Hematopoietic multipotent progenitor cell treated with erythropoietin and hydrocortisone succinate and interleukin-3 and kit ligand, for 15 days (in vitro differentiated cells): ENCODE measurements around the gene C11orf98.
A peak's percentile ranks its signal among the peaks of the same experiment; 100 is the strongest.
"Not testable (repeated sequence)": the region's sequence is repeated elsewhere in the genome, so short reads cannot be mapped to it uniquely, and the experiment has no call there.

Experiments
- DNase-seq: peaks from one replicate; pipeline ENCODE4 v3.0.0-alpha.2; 2015; ENCODE audit warnings: low spot score

The C11orf98 gene

DNA sequence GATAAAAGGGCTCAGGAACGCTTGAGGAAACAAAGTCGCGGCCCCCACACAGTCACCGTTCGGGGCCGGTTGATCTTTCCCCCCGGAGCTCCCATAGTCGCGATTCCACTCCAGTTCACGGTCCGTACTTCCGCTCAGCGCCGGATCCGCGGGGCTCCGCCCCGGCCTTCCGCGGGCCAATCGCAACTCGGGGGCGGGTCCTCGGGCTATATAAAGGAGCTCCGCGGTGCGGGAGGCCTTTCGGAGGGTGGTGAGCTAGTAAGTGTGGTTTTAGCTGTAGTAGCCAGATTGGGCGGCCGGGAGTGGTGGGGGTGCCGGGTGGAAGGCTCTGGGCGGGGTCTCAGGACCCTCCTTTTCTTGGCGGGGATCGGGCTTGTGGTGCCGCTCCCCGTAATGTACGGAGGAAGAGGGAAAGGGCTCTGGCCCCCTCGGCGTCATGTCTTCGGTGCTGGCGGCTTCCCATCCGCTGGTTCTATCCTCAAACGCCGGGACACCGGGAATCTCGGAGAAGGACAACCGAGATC, at the start of gene C11orf98, which contains the start of gene CSKMT:
TSS of gene C11orf98 (minus strand) at position 136 of the 524 bp plus-strand sequence. CDS start at position 95, 41 bp downstream.
TSS of gene CSKMT (plus strand) at position 238 of the 524 bp plus-strand sequence. CDS start 568 bp downstream, outside the sequence.
- DNase-seq, result peak; percentile 94

DNA sequence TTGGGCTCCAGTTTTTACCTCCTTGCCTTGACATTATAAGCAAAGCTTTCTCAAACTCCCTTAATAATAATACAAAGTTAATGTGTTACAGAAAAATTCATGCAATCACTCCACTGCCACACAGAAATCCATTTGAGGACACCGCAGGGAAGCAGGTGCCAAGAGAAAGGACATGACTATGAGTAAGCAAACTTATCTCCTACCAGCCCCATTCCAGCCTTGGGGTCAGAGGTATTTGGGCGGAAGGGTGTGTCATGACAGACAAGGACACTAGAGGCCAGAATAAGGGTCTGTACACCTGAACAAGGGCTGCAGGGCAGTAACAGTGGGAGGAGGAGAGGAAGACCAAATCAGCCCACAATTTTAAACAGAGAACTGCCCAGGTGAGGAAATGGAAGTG, 48.3 kb upstream of the C11orf98 start:
- no peak for DNase-seq

DNA sequence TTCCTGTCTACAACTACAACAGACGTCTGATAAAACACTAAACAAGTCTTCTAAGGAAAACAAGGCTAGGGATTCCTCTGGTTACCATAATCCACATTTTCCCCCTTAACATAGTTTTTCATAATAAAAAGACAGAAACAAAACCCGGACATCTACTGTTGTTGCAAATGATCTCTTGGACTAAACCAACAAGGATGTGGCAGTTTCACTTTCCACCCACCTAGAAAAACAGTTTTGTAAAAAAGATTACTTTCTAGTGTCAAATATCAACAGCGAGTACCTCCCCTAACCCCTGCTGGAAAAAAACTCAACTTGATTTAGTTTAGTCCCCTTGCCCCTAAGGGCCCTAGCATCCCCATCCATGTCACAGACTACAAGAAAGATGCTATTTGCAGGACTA, 47.9 kb upstream of the C11orf98 start:
- no peak for DNase-seq

DNA sequence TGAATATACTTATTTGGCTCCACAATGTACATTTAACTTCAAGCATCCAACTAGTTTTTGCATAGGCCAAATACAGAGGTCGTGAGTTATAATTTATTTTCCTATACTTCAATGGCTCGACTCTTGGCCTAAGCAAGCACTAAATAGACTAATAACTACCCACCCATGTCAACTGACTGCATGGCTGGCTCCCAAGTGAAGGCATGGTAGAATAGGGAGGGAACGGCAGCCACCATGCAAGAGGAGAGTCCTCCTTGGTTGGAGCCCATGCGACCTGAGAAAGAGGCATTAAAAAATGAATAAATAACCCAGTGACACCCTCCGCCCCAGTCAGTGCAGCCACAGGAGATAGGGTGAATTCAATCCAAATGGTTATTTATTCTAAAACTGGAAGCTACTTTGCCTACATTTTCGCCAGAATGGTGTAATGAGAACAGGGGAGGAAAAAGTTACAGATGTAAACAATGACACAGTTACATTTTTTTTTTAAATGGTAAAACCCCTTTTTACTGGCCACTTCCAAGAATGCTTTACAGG, 47.3 kb upstream of the C11orf98 start:
- DNase-seq, result no peak

DNA sequence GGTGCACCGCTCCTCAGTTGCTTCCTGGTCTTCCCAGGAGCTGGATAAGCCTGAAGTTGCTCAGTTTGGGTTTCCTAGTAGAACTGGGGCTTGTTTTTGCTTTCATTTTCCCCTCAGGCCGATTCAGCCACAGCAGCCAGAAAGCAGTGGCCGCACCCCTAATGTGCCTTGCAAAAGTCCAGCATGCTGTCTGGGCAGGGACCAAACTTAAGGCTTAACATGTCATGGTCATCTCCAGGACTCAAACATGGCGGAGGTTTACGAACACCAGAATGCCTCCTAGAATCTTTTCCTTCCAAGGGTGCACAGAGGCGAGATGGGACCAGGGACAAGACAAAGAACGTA, 45.0 kb upstream of the C11orf98 start:
- DNase-seq, result peak; percentile 55

DNA sequence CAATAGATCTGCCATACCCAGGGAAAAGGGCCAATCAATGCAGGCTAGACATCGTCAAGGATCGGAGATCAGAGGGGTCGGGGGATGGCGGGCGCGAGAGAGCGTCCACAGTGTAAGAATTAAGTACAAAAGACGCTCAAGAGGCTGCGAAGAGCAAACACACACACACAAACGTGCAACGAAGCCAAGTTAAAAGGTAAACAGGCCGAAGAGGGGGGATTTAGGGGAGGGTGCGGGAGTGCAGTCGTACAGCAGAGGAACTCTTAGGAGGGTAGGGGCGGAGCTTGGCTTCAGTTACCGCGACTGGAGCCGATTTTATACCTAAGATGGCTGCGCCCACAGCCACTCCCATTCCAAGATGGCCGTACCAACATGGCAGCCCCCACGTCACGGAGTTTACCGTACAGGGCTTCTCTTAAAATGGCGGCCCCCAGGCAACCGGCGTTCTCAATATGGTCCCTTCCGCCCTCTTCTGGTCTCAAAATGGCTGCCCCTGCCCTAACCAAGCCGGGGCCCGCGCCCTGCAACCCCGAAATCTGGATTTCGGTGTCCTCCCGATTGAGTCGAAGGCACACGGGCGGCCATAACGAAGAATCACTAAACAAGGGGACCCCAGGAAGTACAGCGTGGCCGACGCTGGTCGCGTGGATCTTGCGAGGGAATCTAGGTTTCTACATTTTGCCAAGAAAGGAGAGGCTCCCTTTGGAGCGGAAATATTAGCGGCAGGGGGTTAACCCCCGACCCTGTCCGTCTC, 44.4 kb upstream of the C11orf98 start:
- DNase-seq, result peak; percentile 99

DNA sequence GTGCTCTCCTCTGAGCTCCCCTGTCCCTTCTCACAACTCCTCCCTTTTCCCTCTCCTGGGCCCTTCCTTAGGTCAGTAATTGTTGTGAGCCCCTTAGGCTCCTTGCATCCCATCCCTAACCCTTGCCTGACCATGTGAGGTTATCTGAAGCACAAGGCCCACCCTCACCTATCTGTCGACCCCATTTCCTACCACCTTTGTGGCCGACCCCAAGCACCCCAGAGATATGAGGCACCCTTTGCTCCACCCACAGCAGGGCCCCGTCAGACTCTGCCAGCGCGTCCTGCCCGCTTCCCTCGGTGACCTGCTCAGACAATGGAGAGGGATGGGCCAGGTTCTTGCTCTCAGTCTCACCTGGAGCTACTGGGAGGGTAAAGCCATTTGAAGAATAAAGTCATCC, 43.8 kb upstream of the C11orf98 start:
- DNase-seq, result peak; percentile 53

DNA sequence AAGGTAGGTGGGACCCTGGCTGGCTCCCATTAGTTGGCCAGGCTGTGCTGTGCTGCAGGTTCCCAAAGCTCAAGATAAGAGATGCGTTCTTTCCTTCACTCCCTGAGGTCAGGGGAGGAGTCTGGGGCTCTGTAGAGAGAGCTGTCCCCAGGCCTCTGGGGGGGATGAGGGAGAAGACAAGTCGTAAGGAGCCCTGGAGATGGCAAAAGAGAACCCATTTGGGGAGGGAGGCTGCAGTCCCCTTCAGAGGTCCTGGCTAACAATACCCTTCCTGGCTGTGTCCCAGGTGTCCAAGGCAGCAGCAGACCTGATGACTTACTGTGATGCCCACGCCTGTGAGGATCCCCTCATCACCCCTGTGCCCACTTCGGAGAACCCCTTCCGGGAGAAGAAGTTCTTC, 43.4 kb upstream of the C11orf98 start:
- peak; percentile 65 for DNase-seq

DNA sequence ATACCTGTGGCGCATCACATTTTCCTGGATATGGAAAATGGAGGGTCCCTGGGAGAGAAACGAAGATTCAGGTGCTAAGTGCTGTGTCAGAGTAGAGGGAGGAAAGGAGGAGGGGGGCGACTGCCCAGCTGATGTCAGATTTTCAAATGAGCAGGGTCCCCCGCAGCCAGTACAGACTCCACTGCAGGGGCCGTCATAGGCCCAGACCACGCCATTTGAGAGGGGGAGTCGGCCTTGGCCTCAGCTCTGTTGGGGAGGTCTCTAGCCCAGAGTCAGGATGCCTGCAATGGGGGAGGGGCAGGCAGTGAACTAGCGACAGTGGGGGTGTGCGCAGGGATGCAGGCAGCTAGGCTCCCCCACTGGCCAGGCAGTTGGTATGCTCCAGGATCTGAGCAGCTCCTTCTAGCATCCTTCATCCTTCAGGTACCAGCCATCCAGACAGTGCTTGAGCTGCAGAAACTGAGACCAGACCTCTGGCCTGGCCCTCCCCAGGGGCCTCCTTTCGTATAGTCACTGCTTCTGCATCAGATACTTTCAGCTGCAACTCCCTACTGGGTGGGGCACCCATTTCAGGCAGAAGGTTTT, 42.4 kb upstream of the C11orf98 start, which contains the start of the genes BSCL2 and GNG3:
TSS of gene BSCL2 (minus strand) at position 148 of the 585 bp plus-strand sequence. CDS start 229 bp downstream, outside the sequence.
TSS of gene GNG3 (plus strand) at position 400 of the 585 bp plus-strand sequence. CDS start 620 bp downstream, outside the sequence.
- peak; percentile 23 for DNase-seq

DNA sequence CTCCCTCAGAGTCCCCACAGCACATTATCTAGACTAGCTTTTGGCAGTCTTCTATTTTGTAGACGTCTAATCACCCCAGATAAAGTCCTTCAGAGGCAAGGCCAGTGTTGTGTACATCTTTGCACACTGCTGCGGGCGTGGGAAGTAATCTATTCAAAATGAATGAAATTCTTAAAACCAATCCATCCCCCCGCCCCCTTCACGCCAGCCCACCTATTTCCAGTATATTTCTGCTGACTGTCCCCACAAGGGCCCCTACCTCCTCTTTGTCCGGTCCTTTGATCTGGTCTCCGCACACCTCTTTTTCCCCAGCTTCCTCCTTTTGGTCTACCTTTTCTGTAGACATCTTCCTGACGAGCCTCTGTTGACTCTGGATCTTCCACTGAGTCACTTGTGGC, 41.8 kb upstream of the C11orf98 start:
- DNase-seq, result no peak

DNA sequence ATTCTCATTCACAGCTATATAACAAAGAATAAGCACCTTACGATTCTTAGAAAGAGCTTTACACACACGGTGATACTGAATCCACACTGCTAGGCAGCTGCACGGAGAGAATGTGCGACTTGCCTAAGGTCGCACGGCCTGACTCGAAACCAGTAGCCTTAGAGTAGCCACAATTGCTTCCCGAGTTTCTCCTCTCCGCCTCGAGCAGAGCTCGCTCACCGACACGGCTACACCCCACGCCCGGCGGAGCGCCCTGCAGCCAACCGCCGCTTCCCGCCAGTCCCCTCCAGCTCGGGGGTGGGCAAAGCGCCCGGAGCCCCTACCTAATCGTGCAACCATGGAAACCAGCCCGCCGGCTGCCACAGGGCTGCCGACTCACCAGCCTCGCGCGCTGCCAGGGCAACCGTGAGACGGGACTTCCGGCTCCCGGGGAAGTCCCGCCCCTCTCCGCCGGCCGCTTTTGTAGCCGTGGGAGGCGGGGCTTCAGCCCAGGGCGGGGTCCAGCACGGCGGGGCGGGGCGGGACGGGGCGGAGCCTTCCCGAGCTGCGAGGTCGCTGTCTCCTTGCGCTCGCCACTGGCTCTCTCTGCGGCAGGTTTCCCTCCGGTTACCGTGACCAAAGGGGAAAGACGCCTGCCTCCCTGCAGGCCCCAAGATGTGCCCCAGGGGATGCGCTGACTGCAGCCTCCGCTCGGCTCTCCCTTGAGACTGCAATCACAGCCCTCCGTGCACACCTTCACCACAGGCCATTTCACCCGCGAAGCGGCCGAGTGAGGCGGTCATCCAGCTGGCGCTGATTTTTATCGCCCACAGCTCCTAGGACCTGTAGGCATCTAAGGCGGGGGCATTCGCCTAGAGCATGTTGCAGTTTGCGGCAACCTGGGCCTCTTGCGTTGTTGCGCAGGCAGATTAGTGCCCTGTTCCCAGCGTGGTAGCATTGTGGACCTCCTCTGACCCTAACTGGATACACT, 41.2 kb upstream of the C11orf98 start:
- peak; percentile 96 for DNase-seq

DNA sequence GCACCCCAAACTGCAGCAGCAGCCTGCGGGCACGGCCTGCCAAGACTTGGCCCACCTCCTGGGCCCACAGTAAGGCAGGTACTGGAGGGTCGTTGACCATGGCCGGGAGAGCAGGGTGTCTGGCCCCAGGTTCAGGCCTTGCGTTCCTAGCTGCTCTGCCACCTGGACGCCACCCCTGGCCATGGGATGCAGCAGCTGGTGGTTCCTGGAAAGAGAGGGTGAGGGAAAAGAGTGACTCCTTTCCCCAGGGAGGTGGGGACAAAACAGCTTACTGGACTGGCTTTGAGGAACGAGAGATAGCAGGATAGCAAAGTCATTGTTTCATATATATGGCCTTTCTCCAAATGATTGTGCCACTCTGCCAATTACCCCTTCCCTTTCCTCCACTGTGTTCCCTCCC, 40.4 kb upstream of the C11orf98 start:
- DNase-seq, result no peak

DNA sequence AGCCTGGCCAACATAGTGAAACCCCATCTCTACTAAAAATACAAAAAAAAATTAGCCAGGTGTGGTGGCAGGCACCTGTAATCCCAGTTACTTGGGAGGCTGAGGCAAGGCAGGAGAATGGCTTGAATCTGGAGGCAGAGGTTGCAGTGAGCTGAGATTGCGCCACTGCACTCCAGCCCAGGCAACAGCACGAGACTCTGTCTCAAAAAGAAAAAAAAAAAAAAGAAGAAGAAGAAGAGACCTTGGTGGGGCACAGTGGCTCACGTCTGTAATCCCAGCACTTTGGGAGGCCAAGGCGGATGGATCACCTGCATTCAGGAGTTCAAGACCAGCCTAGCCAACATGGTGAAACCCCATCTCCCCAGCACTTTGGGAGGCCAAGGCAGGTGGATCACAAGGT, 38.9 kb upstream of the C11orf98 start:
- not testable (repeated sequence) for DNase-seq

DNA sequence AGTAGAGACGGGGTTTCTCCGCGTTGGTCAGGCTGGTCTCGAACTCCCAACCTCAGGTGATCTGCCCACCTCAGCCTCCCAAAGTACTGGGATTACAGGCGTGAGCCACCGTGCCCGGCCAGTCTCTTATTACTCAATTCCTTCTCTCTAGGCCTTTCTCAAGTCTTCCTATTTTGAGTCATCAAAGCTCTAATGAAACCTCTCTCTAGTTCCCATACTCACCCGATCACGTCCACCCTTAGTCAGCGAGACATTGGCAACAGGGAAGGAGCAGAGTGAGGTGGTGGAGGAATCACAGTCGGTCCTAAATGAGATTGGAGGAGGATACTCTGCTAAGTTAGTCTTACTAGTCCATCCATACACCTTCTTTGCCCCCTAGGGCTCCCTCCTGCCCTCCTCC, 37.2 kb upstream of the C11orf98 start:
- no peak for DNase-seq

DNA sequence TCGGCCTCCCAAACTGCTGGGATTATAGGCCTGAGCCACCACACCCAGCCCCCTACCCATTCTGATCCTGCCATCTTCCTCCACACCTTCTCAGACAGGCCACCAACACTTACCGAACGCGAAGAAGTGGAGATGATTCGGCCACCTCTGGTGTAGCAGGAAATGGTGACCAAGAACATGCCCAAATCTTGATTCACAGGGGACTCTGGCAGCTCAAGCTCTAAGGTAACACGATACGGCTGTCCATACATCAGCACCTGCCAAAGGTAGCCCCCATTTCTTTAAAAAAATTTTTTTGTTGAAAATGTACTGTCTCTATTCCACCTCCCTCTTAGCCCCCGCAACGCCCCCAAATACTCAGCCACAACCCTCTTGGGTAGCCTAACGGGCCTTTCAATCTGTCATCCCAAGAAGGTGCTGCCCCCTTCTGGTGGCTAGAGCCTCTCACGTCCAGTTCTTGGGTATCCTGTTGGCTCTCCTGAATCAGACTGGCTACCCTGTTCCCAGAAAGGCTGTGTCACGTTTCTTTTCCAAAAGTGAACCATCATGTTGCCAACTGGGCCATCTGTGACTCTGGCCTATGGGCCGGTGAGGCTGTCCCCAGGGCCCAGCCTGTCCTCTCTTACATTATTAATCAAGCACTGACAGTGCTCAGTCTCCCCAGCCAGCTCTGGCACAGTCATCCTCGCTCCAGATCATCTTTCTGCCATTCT, 29.6 kb upstream of the C11orf98 start:
- peak; percentile 89 for DNase-seq

DNA sequence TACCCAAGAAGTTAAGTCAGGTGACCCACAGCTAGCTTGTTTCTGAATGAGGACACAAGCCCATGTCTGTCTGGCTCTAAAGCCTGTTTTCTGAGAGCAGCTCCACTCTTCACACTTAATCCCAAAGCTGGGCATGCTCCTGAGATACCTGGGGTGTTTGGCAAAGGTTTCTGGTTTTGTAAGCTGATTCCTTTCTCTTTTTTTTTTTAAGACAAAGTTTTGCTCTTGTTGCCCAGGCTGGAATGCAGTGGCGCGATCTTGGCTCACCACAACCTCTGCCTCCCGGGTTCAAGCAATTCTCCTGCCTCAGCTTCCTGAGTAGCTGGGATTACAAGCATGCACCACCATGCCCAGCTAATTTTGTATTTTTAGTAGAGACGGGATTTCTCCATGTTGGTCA, 28.6 kb upstream of the C11orf98 start:
- DNase-seq, result not testable (repeated sequence)

DNA sequence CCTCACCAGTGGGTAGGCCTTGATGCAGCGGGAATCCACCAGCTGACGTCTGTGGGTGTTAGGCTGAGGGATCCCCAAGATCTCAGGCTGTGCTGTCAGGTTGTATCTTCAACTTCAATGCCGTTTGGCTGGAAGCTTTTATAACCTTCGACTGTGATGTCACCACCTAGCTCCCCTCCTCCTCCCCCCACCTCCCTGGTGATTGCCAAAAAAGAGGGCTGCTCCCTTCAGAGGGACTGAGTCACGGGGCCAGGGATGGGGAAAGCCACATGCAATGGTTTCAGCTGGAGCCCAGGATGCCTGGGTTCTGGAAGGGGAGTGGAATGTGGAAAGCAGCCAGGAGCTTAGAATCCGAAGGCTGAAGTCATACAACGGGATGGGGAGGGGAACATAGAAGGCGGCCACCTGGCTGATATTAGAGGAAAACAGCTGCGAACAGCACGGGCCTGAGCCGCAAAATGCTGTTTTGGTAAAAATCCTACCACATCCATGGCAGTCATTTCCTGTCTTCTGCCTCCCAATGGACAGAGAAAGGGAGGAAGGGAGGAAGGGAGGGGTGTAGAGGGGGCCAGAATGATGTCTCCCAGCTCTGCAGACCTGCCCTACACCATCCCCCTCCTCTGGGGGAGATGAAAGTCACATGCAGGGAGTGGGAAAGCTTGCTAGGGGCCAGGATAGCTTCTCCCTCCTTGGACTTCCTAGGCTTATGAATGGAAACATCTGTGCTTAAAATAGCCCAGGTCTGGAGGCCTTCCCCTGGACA, 24.6 kb upstream of the C11orf98 start, which contains the start of gene LRRN4CL:
TSS of gene LRRN4CL (minus strand) at position 110 of the 763 bp plus-strand sequence. CDS start 1,022 bp downstream, outside the sequence.
- no peak for DNase-seq

DNA sequence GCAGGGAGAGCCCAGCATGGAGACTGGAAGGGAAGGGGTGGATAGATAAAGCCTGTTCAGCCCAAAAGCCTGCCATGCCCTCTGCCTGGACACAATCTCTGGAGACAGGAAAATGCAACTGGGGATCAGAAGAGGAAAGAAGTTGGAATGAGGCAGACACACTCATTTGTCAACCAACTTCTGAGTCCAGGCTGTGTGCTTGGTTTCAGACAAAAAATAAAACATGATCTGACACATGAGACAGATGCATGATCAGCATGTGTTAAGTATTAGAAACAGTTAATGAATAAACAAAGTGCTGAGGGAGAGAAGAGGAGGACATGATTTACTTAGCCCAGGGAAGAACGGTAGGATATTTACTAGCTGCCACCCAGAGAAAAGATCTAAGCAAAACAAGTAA, 23.5 kb upstream of the C11orf98 start:
- DNase-seq, result no peak

DNA sequence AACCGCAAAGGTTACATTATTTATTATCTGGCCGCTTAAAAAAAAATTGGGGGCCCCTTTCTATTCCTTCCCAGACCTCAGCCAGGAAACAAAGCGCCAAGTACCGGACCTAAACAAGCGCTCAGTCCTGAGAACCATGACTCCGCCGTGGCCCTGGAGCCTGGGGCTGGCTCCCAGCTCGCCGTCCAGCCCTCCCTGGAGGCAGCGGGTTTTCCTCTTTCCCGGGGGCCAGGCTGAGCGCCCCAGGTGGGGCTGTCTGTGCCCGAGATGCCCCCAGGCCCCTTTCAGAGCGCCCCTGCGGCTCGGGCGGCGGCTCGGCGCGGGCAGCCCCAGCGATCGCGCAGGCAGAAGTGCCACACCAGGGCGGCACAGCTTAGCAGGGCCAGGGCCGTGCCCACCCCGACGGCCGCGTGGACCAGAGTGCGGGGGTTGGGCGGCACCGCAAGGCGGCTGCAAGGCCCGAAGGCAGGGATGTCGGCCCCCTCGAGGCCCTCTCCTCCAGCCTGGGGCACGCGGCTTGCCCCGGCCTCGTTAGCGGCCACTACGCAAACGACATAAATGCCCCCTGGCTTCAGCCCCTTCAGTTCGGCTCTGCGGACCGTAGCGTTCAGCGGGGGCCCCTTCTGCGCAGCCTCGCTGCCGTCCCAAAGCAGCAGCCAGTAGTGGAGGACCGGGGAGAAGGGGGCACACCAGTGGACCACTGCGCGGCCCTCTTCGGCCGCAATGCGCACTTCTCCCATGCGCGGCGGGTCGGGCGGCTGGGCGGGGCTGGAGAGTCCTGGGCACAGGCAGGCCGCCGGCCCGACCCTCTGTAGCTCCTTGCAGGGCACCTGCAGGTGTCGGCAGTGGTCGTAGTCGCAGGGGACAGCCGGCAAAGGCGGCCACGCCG, 22.7 kb upstream of the C11orf98 start:
- DNase-seq, result no peak
